GM12872 (cell line): ENCODE data around the gene PDE6B.

Source experiments
- TF ChIP-seq, protein P1 (sequence below): IDR thresholded peaks from 3 replicates; pipeline ENCODE4 v1.5.1; 2011; ENCODE audit warnings: low read depth, mild to moderate bottlenecking, low read length, moderate library complexity; ENCODE audit not compliant: insufficient read depth

PDE6B gene

DNA sequence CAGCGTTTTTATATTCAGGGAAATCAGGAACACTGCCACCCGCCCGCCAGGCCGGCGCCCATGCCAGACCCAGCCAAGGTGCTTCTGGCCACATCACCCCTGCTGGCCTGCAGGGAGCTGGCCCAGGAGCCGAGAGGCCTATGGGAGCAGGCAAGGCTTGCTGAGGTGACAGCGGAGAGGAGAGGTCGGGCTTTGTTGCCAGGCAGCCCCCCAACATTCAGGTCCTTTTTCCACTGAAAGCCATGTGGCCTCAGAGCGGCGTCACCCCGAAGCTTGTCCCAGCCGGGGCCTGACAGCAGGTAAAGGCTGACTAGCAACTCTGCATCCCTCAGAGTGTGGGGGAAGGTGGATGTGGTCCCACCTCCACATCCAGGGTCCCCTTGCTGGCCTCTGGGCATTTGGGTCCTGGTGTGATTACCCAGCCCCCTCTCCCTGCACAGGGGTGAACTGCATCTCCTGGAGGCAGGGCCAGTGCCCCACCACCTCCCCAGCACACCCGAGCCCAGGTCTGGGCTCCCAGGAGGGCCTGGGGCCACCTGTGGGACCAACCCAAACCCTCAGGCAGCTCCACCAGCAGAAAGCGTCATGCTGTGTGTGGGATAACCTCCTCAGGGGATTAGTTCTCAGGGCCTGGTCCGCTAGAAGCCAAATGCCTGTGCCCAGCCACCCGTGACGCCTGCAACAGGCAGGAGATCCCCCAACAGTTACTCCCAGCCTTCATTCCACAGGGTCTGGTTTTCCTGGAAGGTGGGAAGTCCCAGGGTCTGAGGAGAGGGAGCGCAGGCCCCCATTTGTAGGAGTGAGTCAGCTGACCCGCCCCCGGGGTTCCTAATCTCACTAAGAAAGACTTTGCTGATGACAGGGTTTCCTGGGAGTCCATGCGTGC lies at the start of gene PDE6B:
Gene PDE6B, plus strand, starts transcription at position 869 of the 886 bp plus-strand sequence. CDS start 54 bp downstream, outside the sequence.
- TF ChIP-seq, protein P1, sequence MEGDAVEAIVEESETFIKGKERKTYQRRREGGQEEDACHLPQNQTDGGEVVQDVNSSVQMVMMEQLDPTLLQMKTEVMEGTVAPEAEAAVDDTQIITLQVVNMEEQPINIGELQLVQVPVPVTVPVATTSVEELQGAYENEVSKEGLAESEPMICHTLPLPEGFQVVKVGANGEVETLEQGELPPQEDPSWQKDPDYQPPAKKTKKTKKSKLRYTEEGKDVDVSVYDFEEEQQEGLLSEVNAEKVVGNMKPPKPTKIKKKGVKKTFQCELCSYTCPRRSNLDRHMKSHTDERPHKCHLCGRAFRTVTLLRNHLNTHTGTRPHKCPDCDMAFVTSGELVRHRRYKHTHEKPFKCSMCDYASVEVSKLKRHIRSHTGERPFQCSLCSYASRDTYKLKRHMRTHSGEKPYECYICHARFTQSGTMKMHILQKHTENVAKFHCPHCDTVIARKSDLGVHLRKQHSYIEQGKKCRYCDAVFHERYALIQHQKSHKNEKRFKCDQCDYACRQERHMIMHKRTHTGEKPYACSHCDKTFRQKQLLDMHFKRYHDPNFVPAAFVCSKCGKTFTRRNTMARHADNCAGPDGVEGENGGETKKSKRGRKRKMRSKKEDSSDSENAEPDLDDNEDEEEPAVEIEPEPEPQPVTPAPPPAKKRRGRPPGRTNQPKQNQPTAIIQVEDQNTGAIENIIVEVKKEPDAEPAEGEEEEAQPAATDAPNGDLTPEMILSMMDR: no peak

DNA sequence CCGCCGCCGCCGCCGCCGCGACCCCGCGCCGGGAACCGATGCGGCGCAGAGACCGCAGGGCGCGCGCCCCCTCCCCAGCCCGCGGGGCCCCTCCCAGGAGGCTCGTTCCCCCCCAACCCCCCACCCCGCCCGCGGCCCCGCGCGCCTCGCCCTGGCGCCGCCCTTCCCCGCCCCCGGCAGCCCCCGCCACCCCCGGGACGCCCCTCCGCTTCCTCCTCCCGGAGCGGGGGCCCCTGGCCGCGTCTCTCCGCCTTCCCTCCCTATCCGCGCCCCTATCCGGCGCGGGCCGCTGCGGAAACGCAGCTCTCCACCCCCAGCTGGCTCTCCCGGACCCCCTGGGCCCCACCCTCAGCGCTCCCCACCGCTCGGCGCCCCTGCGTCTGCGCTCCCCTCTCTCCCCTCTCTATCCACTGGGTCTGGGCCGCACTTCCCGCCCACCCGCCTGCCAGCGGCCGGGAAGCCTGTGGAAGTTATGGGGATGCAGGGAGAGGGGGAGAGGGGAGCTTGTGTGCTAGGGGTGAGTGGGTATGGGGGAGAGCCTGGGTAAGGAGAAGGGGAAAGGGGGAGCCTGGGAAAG lies 49.0 kb upstream of the PDE6B start, which contains the start of gene TMEM271:
Gene TMEM271, minus strand, starts transcription at position 51 of the 577 bp plus-strand sequence. CDS start 233 bp downstream, outside the sequence.
- TF ChIP-seq, protein P1: no peak

DNA sequence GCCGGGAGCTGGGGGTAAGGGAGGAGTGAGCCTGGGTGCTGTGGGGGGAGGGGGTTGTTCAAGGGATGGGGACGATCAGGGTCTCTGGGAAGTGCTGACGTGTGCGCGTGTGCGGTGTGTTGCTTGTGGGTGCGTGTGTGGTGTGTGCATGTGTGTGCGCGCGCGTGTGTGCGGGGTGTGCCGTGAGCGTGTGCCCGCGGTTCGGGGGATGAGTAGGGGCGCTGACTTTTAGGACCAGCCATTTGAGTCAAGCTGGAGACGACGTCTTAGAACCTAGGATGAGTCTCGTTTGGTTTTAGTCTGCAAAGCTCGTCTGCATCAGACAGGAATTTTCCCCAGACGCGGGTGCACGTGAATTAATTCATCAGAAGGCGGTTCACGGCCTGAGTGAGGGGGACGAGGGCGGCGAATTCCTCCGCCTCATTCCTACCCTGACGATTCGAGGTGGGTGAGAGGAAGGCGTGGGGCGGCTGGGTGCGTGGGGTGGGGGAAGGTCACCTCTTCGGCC lies 48.3 kb upstream of the PDE6B start:
- TF ChIP-seq, protein P1: no peak

DNA sequence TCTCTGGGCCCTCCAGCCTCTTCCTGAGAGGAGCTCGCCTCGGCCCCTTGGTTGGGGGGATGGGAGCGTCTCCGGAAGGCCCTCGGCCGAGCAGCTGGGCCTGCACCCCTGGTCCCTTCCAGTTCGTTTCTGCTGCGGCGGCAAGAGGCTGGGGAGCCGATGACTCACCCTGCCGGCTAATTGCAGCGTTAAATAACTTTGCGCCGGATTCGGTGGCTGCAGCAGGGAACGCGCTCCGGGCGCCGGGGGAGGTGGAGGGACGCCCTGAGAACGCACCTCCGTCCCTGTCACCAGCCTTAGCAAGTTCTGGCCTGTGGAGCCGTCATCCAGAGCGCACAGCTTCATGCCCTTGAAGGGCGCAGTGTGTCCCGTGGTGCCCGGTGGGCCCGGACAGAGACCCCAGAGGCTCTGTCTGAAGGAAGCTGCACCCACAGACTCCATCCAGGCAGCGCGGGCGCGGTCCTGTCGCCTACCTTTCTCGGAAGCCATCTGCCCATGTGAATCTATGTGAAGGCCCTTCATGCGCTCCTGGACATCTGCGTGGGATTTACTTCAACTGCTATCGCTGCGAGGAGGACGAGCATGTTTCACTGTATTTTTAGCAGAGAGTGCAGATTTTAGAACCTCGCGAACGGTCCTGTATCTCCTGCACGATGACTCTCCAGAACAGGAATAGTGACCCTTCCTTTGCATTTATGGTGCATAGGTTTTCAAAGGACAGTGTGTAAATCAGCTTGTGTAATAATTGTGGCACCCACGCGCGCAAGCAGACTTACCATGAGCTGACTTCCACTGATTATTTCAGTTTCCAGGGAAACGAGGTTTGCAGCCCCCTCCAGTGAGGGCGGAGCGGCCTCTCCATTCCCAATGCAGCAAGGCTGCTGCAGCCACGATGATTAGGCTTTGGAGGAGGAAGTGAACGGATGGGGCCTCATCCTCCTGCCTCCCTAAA lies 47.6 kb upstream of the PDE6B start:
- TF ChIP-seq, protein P1: no peak

DNA sequence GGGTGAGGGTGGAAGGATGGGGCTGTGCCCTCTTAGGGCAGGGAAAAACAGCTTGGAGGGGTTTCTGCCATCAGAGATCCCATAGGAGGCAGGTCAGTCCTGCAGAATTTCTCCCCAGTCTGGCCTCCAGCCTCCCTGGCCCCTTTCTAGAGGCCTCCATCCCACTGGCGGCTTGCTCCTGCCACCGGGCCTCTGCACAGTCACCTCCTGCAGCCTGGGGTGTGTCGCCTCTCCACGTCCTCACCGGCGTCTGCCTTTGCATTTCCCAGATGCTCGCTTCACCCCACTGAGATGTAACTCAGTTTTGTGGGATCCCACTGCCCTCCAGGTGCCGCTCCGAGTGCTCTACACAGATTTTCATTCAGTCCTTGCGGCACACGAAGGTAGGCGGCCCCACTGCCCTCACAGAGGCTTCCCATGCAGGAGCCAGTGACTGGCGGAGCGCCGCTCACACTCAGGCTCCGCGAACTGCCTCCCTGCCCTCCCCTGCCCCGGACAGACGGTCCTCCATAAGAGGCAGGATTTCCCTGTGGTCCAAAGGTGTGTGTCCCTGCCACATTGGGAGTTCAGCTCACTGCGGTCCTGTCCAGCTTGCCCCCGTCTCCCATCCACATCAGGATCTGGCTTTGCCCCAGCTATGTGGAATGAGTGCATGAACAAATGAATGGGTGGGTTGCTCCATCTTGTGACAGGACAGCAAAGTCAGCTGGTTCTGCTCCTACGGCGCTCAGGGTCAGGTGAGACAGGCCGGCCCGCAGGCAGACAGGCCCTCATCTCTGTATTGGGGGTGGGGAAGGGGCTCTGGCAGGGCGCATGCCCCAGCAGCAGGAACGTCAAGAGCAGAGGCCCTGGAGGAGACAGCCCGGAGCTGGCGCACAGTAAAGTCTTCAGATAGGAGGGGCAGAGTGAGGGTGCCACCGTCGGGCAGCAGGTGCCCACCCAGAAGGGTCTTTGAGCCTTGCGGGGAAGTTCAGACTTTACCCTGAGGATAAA lies 46.6 kb upstream of the PDE6B start:
- TF ChIP-seq, protein P1: no peak

DNA sequence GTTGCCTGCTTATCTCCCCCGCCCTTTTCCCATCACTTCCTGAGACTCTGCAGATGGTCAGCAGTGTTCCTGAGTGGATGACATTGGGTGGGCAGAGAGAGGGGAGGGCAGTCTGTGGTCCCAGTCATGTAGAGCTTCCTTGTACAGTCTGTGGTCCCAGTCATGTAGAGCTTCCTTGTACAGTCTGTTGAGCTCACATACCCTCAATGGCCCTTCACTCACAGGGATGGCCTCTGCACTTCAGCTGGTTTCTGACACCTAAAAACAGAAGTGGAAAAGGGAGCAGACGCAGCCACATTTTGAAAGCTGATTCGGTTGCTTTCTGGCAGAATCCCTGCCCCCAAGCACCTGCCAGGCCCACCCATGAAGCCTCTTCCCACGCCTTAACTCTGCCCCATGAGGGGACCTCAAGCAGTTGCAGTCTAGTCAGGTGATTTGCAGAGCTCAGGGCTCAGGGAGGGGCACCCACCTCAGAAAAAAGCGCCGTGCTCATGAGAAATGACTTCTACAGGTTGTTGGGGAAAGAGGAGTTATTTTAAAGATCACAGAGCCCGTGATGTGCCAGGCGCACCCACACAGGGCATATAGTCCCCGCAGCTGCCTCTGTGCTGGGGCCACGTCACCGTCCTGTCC lies 45.7 kb upstream of the PDE6B start:
- TF ChIP-seq, protein P1: no peak
